Kidney (tissue), 14 donors: ENCODE data around the gene HK1. TPM values are rescaled to one million over a fixed set of nuclear protein-coding genes. Genes with fewer than 3 reads are reported as not detected.

Source experiments
- DNase-seq, 5 donors: peaks; one replicate each; pipeline ENCODE4 v3.0.0-alpha.2; 2013 to 2020
- FAIRE-seq: peaks from 2 replicates; lab custom pipeline; 2012; peaks lifted over from hg19 to GRCh38; lab: Jason Lieb, UNC
- H3K27ac ChIP-seq, 2 donors: one replicate each; pipeline ENCODE4 v1.7.0; 2013; ENCODE audit warnings: low read depth in 2 of 2, low read length in 2 of 2, inconsistent platforms in 1 of 2
- H3K27me3 ChIP-seq: one replicate; pipeline ENCODE4 v1.7.1; 2013; ENCODE audit warnings: low read length, inconsistent platforms; ENCODE audit not compliant: control insufficient read depth, insufficient read depth
- H3K36me3 ChIP-seq, 3 donors: one replicate each; pipeline versions ENCODE4 v1.7.0 to v1.7.1; 2013; ENCODE audit warnings: low read length in 3 of 3, control low read depth in 1 of 3, inconsistent platforms in 1 of 3; ENCODE audit not compliant: insufficient read depth in 3 of 3, control insufficient read depth in 2 of 3
- H3K4me1 ChIP-seq, 3 donors: one replicate each; pipeline versions ENCODE4 v1.7.0 to v1.7.1; 2013; ENCODE audit warnings: low read length in 3 of 3, inconsistent platforms in 1 of 3, low read depth in 1 of 3; ENCODE audit not compliant: control insufficient read depth in 2 of 3, insufficient read depth in 2 of 3
- H3K4me3 ChIP-seq, 3 donors: one replicate each; pipeline versions ENCODE4 v1.7.0 to v1.8.1; 2013; ENCODE audit warnings: low read length in 3 of 3, control low read depth in 1 of 3, inconsistent platforms in 1 of 3
- H3K9ac ChIP-seq, 3 donors: one replicate each; pipeline versions ENCODE4 v1.7.0 to v1.7.1; 2013; ENCODE audit warnings: low read length in 3 of 3, control low read depth in 1 of 3, inconsistent platforms in 1 of 3
- H3K9me3 ChIP-seq, 3 donors: one replicate each; pipeline versions ENCODE4 v1.7.0 to v1.7.1; 2013; ENCODE audit warnings: low read length in 3 of 3, control low read depth in 1 of 3, inconsistent platforms in 1 of 3; ENCODE audit not compliant: control insufficient read depth in 2 of 3, insufficient read depth in 1 of 3
- CTCF ChIP-seq: IDR thresholded peaks from 3 replicates; pipeline ENCODE4 v1.5.1; 2012; ENCODE audit warnings: mild to moderate bottlenecking, moderate library complexity, borderline replicate concordance; ENCODE audit not compliant: insufficient read depth; ENCODE audit errors: extremely low read depth
- intact Hi-C: fragments of 100-400 bp; cut with DNase I; formaldehyde crosslinking; loops from one replicate; pipeline ENCODE4 v1.11.1; 2022
- polyA plus RNA-seq: library from polyadenylated mRNA; stranded (reverse); fragments of 350-450 nt; fragmentation: Illumina TruSeq; extraction: RNeasy Lipid Tissue Mini Kit (QIAGEN cat#74804); gene quantifications from one replicate; pipeline ENCODE4 v1.2.3, GENCODE V29; 2014; ENCODE audit warnings: low read depth, low replicate concordance; ENCODE audit not compliant: insufficient read depth
- total RNA-seq: library from RNA; stranded (reverse); fragmentation: NEBNext Ultra II Directional; extraction: Animal tissue kit (Norgen Biotek cat#: 25700); gene quantifications from one replicate; pipeline ENCODE4 v1.2.1, GENCODE V29; 2021
- donor health status: control.
- donor health status: control.
- donor health status: control.
- donor health status: control.
- donor health status: control.
- donor health status: DM: yes; HTN: yes; CAD: no.
- donor health status: Normal renal cell carcinoma (clear cell type).

The HK1 gene
- total and polyA plus RNA-seq, 2 donors from 2014 or later = 35.9 to 84.9 TPM

- FAIRE-seq (no peak), DNase-seq (no peak)
- H3K36me3 ChIP-seq = no peaks in the 10 kb centered on the region
- intact Hi-C loops = no loop called here
- no peak overlapping the region for H3K9ac ChIP-seq
- no peak overlapping the region for H3K4me3 ChIP-seq
- H3K4me1 ChIP-seq = peaks cover 0 to 10% (median 9%) of the 10 kb centered on the region in 3 donors
- H3K9me3 ChIP-seq = no peaks in the 10 kb centered on the region
- no peak overlapping the region for H3K27ac ChIP-seq
- TF ChIP-seq CTCF = no peak
- no peaks in the 10 kb centered on the region for H3K27me3 ChIP-seq
Observed at GRCh38 chr10:69434169-69434568, 155.9 kb downstream of the HK1 start.

GRCh38 chr10:69434926-69435325 lies 156.6 kb downstream of the HK1 start:
- no peak for FAIRE-seq
- no peaks in the 10 kb centered on the region for H3K27me3 ChIP-seq
- H3K9ac ChIP-seq = no peak overlapping the region
- H3K4me1 ChIP-seq = peaks cover 0 to 11% (median 10%) of the 10 kb centered on the region in 3 donors
- no peak overlapping the region for H3K27ac ChIP-seq
- H3K4me3 ChIP-seq = no peak overlapping the region
- no peaks in the 10 kb centered on the region for H3K9me3 ChIP-seq
- intact Hi-C loops = no loop called here
- H3K36me3 ChIP-seq = no peaks in the 10 kb centered on the region
- no peak for TF ChIP-seq CTCF
- DNase-seq = no peak

GRCh38 chr10:69435966-69436520 lies 157.7 kb downstream of the HK1 start:
- Histone ChIP-seq H3K9ac (no peak overlapping the region), H3K27me3 (no peaks in the 10 kb centered on the region), H3K4me3 (no peak overlapping the region), H3K27ac (no peak overlapping the region), H3K4me1 (peaks cover 0 to 11% (median 10%) of the 10 kb centered on the region in 3 donors), H3K36me3 (no peaks in the 10 kb centered on the region), H3K9me3 (no peaks in the 10 kb centered on the region)
- peak in 1 of 5 donors; percentile 37 for DNase-seq
- FAIRE-seq = no peak
- intact Hi-C loops = no loop called here
- TF ChIP-seq CTCF = no peak
